GM12878 (cell line): ENCODE measurements around the gene LETM1. TPM values are rescaled to one million over a fixed set of nuclear protein-coding genes. Genes with fewer than 3 reads are reported as not detected.

Experiments used
- ATAC-seq: fragments of 200-7000 bp; cut with Tn5 transposase; 3 replicates; pipeline ENCODE4 v1.9.1; 2020; ENCODE audit warnings: mild to moderate bottlenecking, moderate library complexity
- BruUV-seq: library from RNA; stranded (reverse); fragments of 400-500 nt; replicated peaks from 2 replicates; lab custom pipeline; 2021; lab: Mats Ljungman, UMichigan
- CTCF ChIA-PET: fragments of 300-600 bp; sonication (Branson Sonifier 250); formaldehyde crosslinking; extraction: SDS; loops from one replicate; lab custom pipeline; 2021; ENCODE audit warnings: inconsistent platforms; lab: Yijun Ruan, JAX
- POLR2A ChIA-PET: fragments of 350-600 bp; formaldehyde crosslinking; extraction: SDS; loops from one replicate; lab custom pipeline; 2021; ENCODE audit warnings: inconsistent platforms; lab: Charles Lee
- RAD21 ChIA-PET: fragments of 300-600 bp; sonication (Branson Sonifier 250); formaldehyde crosslinking; loops from one replicate; lab custom pipeline; 2023; ENCODE audit warnings: antibody characterized with exemption; ENCODE audit not compliant: unreplicated experiment; lab: Charles Lee
- SMC1A ChIA-PET: fragments of 300-600 bp; sonication (Branson Sonifier 250); formaldehyde crosslinking; loops from one replicate; lab custom pipeline; 2023; ENCODE audit not compliant: unreplicated experiment, uncharacterized antibody; lab: Charles Lee
- DNase-seq: peaks from one replicate; pipeline ENCODE4 v3.0.0-alpha.2; 2011; ENCODE audit warnings: low read depth, low spot score
- FAIRE-seq: peaks from 3 replicates; lab custom pipeline; 2011; peaks lifted over from hg19 to GRCh38; lab: Jason Lieb, UNC
- H2AFZ ChIP-seq: 2 replicates; pipeline ENCODE4 v1.6.0; 2011; ENCODE audit warnings: low read depth, low read length, control low read depth; ENCODE audit not compliant: control insufficient read depth
- H3K27ac ChIP-seq: 2 replicates; pipeline ENCODE4 v1.5.1; 2011; ENCODE audit warnings: control low read depth; ENCODE audit not compliant: control insufficient read depth, insufficient read depth
- H3K27me3 ChIP-seq, 2 experiments: replicated peaks in 1 of 2; 2 replicates each; pipeline versions ENCODE4 v1.6.0 to v1.6.1; 2011; ENCODE audit warnings: low read length in 1 of 2; ENCODE audit not compliant: control insufficient read depth in 2 of 2, insufficient read depth in 2 of 2
- H3K36me3 ChIP-seq, 2 experiments: 2 replicates each; pipeline ENCODE4 v1.5.1; 2011; ENCODE audit warnings: low read length in 1 of 2; ENCODE audit not compliant: control insufficient read depth in 2 of 2, insufficient read depth in 2 of 2
- H3K4me1 ChIP-seq: 2 replicates; pipeline ENCODE4 v1.6.1; 2011; ENCODE audit warnings: mild to moderate bottlenecking, low read length, moderate library complexity, mixed read lengths; ENCODE audit not compliant: control insufficient read depth, insufficient read depth
- H3K4me2 ChIP-seq: 2 replicates; pipeline ENCODE4 v1.6.0; 2011; ENCODE audit warnings: control low read depth; ENCODE audit not compliant: control insufficient read depth, insufficient read depth
- H3K4me3 ChIP-seq: fragments of 200-600 bp; sonication (generic); 2 replicates; pipeline ENCODE4 v1.5.1; 2016
- H3K79me2 ChIP-seq: 2 replicates; pipeline ENCODE4 v1.6.0; 2011; ENCODE audit warnings: low read length; ENCODE audit not compliant: control insufficient read depth, insufficient read depth
- H3K9ac ChIP-seq: 2 replicates; pipeline ENCODE4 v1.8.0; 2011; ENCODE audit warnings: low read length, control low read depth, mixed read lengths; ENCODE audit not compliant: control insufficient read depth, insufficient read depth
- H3K9me3 ChIP-seq: replicated peaks from 3 replicates; pipeline ENCODE4 v1.5.1; 2011; ENCODE audit warnings: mild to moderate bottlenecking, low read length; ENCODE audit not compliant: control insufficient read depth, insufficient read depth
- H4K20me1 ChIP-seq: 2 replicates; pipeline ENCODE4 v1.6.0; 2011; ENCODE audit not compliant: control insufficient read depth, insufficient read depth
- ASH2L ChIP-seq: fragments of 300-600, 200-600 bp; sonication (generic); IDR thresholded peaks from 2 replicates; pipeline ENCODE4 v1.6.1; 2017; ENCODE audit warnings: low read depth, mild to moderate bottlenecking, borderline replicate concordance
- ATF3 ChIP-seq: IDR thresholded peaks from 2 replicates; pipeline ENCODE4 v1.6.1; 2011; ENCODE audit warnings: low read depth, mild to moderate bottlenecking, low read length, moderate library complexity, borderline replicate concordance; ENCODE audit errors: extremely low read depth
- BCL3 ChIP-seq: IDR thresholded peaks from 2 replicates; pipeline ENCODE4 v1.6.1; 2011; ENCODE audit warnings: borderline replicate concordance, low read depth, mild to moderate bottlenecking, moderate library complexity, low read length; ENCODE audit not compliant: insufficient read depth, poor library complexity, severe bottlenecking
- BHLHE40 ChIP-seq, 2 experiments: fragments of 450-650 bp in 1 of 2; IDR thresholded peaks; 2 replicates each; pipeline ENCODE4 v1.6.1; 2011 to 2017; ENCODE audit warnings: low read depth in 2 of 2, borderline replicate concordance in 1 of 2, improper control_type of control experiment in 1 of 2, low read length in 1 of 2, mild to moderate bottlenecking in 1 of 2
- CBFB ChIP-seq: IDR thresholded peaks from 2 replicates; pipeline ENCODE4 v1.6.1; 2016; ENCODE audit warnings: antibody characterized with exemption, low read depth
- ESRRA ChIP-seq: IDR thresholded peaks from 2 replicates; pipeline ENCODE4 v1.6.1; 2012; ENCODE audit warnings: mild to moderate bottlenecking, low read length, improper control_type of control experiment
- JUNB ChIP-seq: IDR thresholded peaks from 2 replicates; pipeline ENCODE4 v1.6.1; 2016; ENCODE audit warnings: antibody characterized with exemption, mild to moderate bottlenecking
- KAT2A ChIP-seq: conservative IDR thresholded peaks from 2 replicates; pipeline ENCODE4 v1.6.1; 2011; ENCODE audit warnings: low read depth, low read length; ENCODE audit not compliant: control insufficient read depth
- MLLT1 ChIP-seq: fragments of 450-650 bp; IDR thresholded peaks from 2 replicates; pipeline ENCODE4 v1.6.1; 2016; ENCODE audit warnings: mild to moderate bottlenecking
- MYC ChIP-seq: IDR thresholded peaks from 2 replicates; pipeline ENCODE4 v1.6.1; 2011; ENCODE audit warnings: mild to moderate bottlenecking, low read length, moderate library complexity, inconsistent platforms; ENCODE audit not compliant: insufficient read depth, insufficient replicate concordance, insufficient read length, severe bottlenecking
- NRF1 ChIP-seq: conservative IDR thresholded peaks from 2 replicates; pipeline ENCODE4 v1.6.1; 2011; ENCODE audit warnings: mild to moderate bottlenecking, low read depth, low read length, improper control_type of control experiment
- PKNOX1 ChIP-seq: fragments of 450-650 bp; IDR thresholded peaks from 2 replicates; pipeline ENCODE4 v1.6.1; 2016; ENCODE audit warnings: mild to moderate bottlenecking
- RAD51 ChIP-seq: fragments of 450-650 bp; IDR thresholded peaks from 2 replicates; pipeline ENCODE4 v1.6.1; 2016; ENCODE audit warnings: moderate library complexity, mild to moderate bottlenecking, inconsistent platforms
- RFX5 ChIP-seq: IDR thresholded peaks from 2 replicates; pipeline ENCODE4 v1.6.1; 2011; ENCODE audit warnings: low read depth, low read length, improper control_type of control experiment
- SP1 ChIP-seq: IDR thresholded peaks from one replicate; pipeline ENCODE4 v1.6.1; 2011; ENCODE audit warnings: low read depth, low read length
- TCF12 ChIP-seq: IDR thresholded peaks from 2 replicates; pipeline ENCODE4 v1.6.1; 2011; ENCODE audit warnings: low read depth, mild to moderate bottlenecking, low read length
- YY1 ChIP-seq: IDR thresholded peaks from 2 replicates; pipeline ENCODE4 v1.6.1; 2011; ENCODE audit warnings: low read depth, mild to moderate bottlenecking, low read length
- ZZZ3 ChIP-seq: IDR thresholded peaks from 2 replicates; pipeline ENCODE4 v1.6.1; 2011; ENCODE audit warnings: low read depth; ENCODE audit not compliant: control insufficient read depth, insufficient read length
- WGBS: methylation state at CpG from one replicate; pipeline ENCODE4 v1.1.6; 2016; ENCODE audit warnings: low lambda C conversion rate; ENCODE audit not compliant: insufficient replicate concordance, insufficient coverage; ENCODE audit errors: missing lambda C conversion rate; 5-methylcytosine and 5-hydroxymethylcytosine counted together
- in situ Hi-C: fragments of 300-500 bp; cut with MboI; formaldehyde crosslinking; loops from 9 replicates; pipeline ENCODE4 v1.14.3; 2018; ENCODE audit warnings: mixed read lengths
- intact Hi-C: fragments of 100-400 bp; cut with micrococcal nuclease; formaldehyde crosslinking; loops from one replicate; pipeline ENCODE4 v1.14.2; 2022; ENCODE audit not compliant: unreplicated experiment
- polyA plus RNA-seq, 11 experiments: library from polyadenylated mRNA; depleted of rRNA in 4 of 11; unstranded in 6 of 11; stranded (reverse) in 5 of 11; fragments of >200 nt; fragmentation: Nextera tagmentation in 4 of 11; fragmentation: Illumina TruSeq in 1 of 11; extraction: Ambion mirVana in 4 of 11; extraction: Trizol in 1 of 11; gene quantifications; 1 replicate in 1 of 11; 2 replicates in 10 of 11; pipeline versions ENCODE4 v1.2.1 to v1.2.3, GENCODE V29; 2011 to 2016; ENCODE audit warnings: inconsistent platforms in 2 of 11, missing spikeins in 2 of 11, low read depth in 1 of 11
- total RNA-seq, 4 experiments: library from RNA; depleted of rRNA in 3 of 4; stranded (reverse); fragments of >200 nt in 3 of 4; fragmentation: Illumina TruSeq in 1 of 4; extraction: Trizol in 1 of 4; gene quantifications; 2 replicates each; pipeline versions ENCODE4 v1.2.1 to v1.2.3, GENCODE V29; 2013 to 2021

The LETM1 gene
- total and polyA plus RNA-seq, 10 of the 15 experiments (the other 5 are each of a cell fraction or from before 2014, with no cell fraction given), result 2.6 to 65.2 (median 30.2) TPM

GRCh38 chr4:1863297-1864033 lies 7.5 kb upstream of the LETM1 start:
- in situ Hi-C loops (no loop called here), intact Hi-C loops (no loop called here)
- Histone ChIP-seq H3K9ac (no peak overlapping the region), H3K27ac (no peak overlapping the region), H3K79me2 (no peaks in the 10 kb centered on the region), H3K36me3 (no peaks in the 10 kb centered on the region), H3K9me3 (no peaks in the 10 kb centered on the region), H3K4me3 (no peak overlapping the region), H3K27me3 (no peaks in the 10 kb centered on the region), H3K4me2 (no peak overlapping the region), H4K20me1 (no peaks in the 10 kb centered on the region), H3K4me1 (peaks cover 12% of the 10 kb centered on the region), H2AFZ (no peak overlapping the region)
- DNase-seq, result no peak
- ChIA-PET SMC1A (no interaction called here), CTCF (interaction anchor here (1.0 kb wide), 1 partner anchor 36 kb away, joined by 3 read pairs; no protein-coding TSS in a partner anchor), POLR2A (interaction anchor here (1.2 kb wide), 1 partner anchor 20 kb away, joined by 4 read pairs; no protein-coding TSS in a partner anchor), RAD21 (interaction anchor here (0.9 kb wide), 1 partner anchor 36 kb away, joined by 3 read pairs; no protein-coding TSS in a partner anchor)
- no TSS peak for BruUV-seq
- ATAC-seq, result no peak
- TF ChIP-seq MLLT1, result no peak
- no peak for TF ChIP-seq KAT2A
- no peak for TF ChIP-seq BCL3
- no peak for TF ChIP-seq RFX5
- no peak for TF ChIP-seq ASH2L
- TF ChIP-seq TCF12, result no peak
- TF ChIP-seq PKNOX1, result no peak
- TF ChIP-seq RAD51, result no peak
- no peak for TF ChIP-seq JUNB
- TF ChIP-seq YY1, result no peak
- TF ChIP-seq BHLHE40 (IDR thresholded peaks at IDR 0.05; ENCODE audit: borderline replicate concordance in 1 of 2, low read depth in 2 of 2, low read length in 1 of 2), result no peak
- no peak for TF ChIP-seq NRF1
- TF ChIP-seq SP1, result no peak
- no peak for TF ChIP-seq MYC
- TF ChIP-seq ATF3, result no peak
- TF ChIP-seq ZZZ3, result no peak
- TF ChIP-seq CBFB, result no peak
- TF ChIP-seq ESRRA, result no peak
- 73% methylated on average over 11 of the region's 11 CpGs for WGBS
- FAIRE-seq, result no peak
